ENCODE results near the gene TEX55. TPM values are rescaled to one million over a fixed set of nuclear protein-coding genes. Genes with fewer than 3 reads are reported as not detected.
"Not testable (repeated sequence)": the region's sequence is repeated elsewhere in the genome, so short reads cannot be mapped to it uniquely, and the experiment has no call there.

TEX55 gene
- total RNA-seq, 1 experiment from 2014 or later, result 0.10 TPM

DNA sequence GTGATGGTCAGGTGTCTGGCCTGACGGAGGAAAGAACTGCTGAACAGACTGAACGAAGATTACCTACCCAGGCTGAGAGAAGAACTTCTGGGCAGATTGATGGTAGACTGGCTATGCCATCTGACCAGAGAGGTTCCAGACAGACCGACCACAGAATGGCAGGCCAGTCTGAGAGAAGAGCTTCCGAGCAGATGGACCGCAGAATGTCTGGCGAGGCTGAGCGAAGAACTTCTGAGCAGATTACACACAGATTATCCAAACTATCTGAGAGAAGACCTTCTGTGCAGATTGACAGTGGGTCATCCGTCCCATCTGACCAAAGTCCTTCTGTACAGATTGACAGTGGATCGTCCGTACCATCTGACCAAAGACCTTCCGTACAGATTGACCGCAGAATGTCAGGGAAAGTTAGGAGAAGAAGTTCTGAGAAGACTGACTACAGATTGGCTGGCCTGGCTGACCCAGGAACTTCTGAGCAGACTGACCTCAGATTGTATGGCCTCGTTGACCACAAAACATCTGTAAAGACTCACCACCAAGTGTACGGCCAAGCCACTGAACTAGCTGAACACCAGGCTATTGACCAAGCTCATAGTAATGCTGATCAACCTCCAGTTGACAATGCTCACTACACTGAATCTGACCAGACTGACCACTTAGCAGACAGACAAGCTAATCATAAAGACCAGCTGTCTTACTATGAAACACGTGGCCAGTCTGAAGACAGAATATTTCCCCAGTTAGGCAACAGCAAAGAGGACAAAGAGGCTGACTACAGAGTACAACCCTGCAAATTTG lies 812 bp downstream of the TEX55 start:
- Histone ChIP-seq H3K4me3 (no peak overlapping the region), H3K9me3 (replicated peaks) (no peaks in the 10 kb centered on the region), H3K36me3 (no peaks in the 10 kb centered on the region), H3K4me1 (no peaks in the 10 kb centered on the region), H3K27ac (no peak overlapping the region), H3K27me3 (no peaks in the 10 kb centered on the region)
- DNase-seq, result no peak

DNA sequence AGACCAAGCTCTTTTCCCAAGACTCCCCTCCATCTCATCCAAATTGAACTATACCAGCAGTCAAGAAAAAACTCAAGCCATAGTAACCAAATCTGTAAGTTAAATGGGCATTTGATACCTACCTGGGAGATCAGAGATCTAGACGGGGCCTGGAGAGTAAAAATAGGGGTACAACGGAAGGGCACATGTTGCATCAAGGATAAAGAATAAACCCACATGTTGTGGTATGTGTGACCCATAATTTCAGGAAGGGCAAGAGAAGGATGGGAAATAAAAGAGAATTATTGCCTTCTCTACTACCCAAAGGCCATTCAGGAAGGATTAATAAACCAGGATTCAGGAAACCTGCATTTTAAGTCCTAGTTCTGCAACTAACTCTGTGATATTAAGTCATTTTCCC lies 1.5 kb downstream of the TEX55 start:
- Histone ChIP-seq H3K9me3 (replicated peaks) (no peaks in the 10 kb centered on the region; the same call in 1 of the 2 replicates), H3K4me1 (no peaks in the 10 kb centered on the region), H3K4me3 (no peak overlapping the region), H3K36me3 (no peaks in the 10 kb centered on the region), H3K27me3 (no peaks in the 10 kb centered on the region), H3K27ac (no peak overlapping the region)
- DNase-seq, result no peak

GRCh38 chr3:119148493-119149180 lies 2.7 kb downstream of the TEX55 start:
- Histone ChIP-seq H3K9me3 (replicated peaks) (no peaks in the 10 kb centered on the region; the same call in 1 of the 2 replicates), H3K27me3 (no peaks in the 10 kb centered on the region), H3K4me3 (no peak overlapping the region), H3K4me1 (no peaks in the 10 kb centered on the region), H3K27ac (no peak overlapping the region), H3K36me3 (no peaks in the 10 kb centered on the region)
- DNase-seq, result no peak

GRCh38 chr3:119149484-119149883 lies 3.5 kb downstream of the TEX55 start:
- Histone ChIP-seq H3K27ac (no peak overlapping the region), H3K36me3 (no peaks in the 10 kb centered on the region), H3K27me3 (no peaks in the 10 kb centered on the region), H3K9me3 (replicated peaks) (no peaks in the 10 kb centered on the region; the same call in 1 of the 2 replicates), H3K4me1 (no peaks in the 10 kb centered on the region), H3K4me3 (no peak overlapping the region)
- no peak for DNase-seq

- Histone ChIP-seq H3K27ac (no peak overlapping the region), H3K4me3 (no peak overlapping the region), H3K9me3 (replicated peaks) (no peaks in the 10 kb centered on the region; the same call in 1 of the 2 replicates), H3K27me3 (no peaks in the 10 kb centered on the region), H3K36me3 (no peaks in the 10 kb centered on the region), H3K4me1 (no peaks in the 10 kb centered on the region)
- DNase-seq, result no peak
Observed at GRCh38 chr3:119156868-119157267, 10.9 kb downstream of the TEX55 start.

DNA sequence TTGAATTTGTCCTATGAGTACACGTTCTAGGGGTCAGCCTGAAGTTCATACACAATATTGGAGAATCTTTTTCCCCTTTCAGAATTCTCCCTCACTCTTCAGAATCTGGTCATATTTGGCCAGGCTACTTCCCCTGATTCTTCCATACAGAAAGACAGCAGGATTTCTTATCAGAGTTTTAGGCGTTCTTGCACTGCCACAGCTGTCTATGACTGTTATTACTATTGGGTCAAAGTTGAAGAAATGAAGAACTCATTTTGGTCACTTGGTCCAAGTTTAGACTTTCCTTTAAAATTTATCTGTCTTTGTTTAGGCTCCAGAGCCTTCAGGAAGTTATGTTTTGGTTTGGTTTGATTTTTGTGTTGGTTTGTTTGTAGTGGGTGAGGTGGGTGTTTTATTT lies 12.0 kb downstream of the TEX55 start:
- DNase-seq, result no peak
- no peaks in the 10 kb centered on the region for H3K36me3 ChIP-seq
- H3K27me3 ChIP-seq, result no peaks in the 10 kb centered on the region
- H3K9me3 ChIP-seq (replicated peaks), result no peaks in the 10 kb centered on the region
- H3K4me3 ChIP-seq, result no peak overlapping the region
- no peak overlapping the region for H3K27ac ChIP-seq
- H3K4me1 ChIP-seq, result no peaks in the 10 kb centered on the region

- H3K27ac ChIP-seq, result no peak overlapping the region
- no peak for DNase-seq
- H3K4me1 ChIP-seq, result no peaks in the 10 kb centered on the region
- no peaks in the 10 kb centered on the region for H3K27me3 ChIP-seq
- H3K4me3 ChIP-seq, result no peak overlapping the region
- no peaks in the 10 kb centered on the region for H3K9me3 ChIP-seq (replicated peaks)
- no peaks in the 10 kb centered on the region for H3K36me3 ChIP-seq
Observed at GRCh38 chr3:119160361-119160760, 14.4 kb downstream of the TEX55 start.

GRCh38 chr3:119160815-119161214 lies 14.8 kb downstream of the TEX55 start:
- Histone ChIP-seq H3K27ac (no peak overlapping the region), H3K36me3 (no peaks in the 10 kb centered on the region), H3K9me3 (replicated peaks) (no peaks in the 10 kb centered on the region), H3K4me3 (no peak overlapping the region), H3K27me3 (no peaks in the 10 kb centered on the region), H3K4me1 (no peaks in the 10 kb centered on the region)
- no peak for DNase-seq

GRCh38 chr3:119161240-119161639 lies 15.3 kb downstream of the TEX55 start:
- no peak for DNase-seq
- no peaks in the 10 kb centered on the region for H3K27me3 ChIP-seq
- H3K27ac ChIP-seq, result no peak overlapping the region
- no peaks in the 10 kb centered on the region for H3K36me3 ChIP-seq
- no peak overlapping the region for H3K4me3 ChIP-seq
- no peaks in the 10 kb centered on the region for H3K4me1 ChIP-seq
- H3K9me3 ChIP-seq (replicated peaks), result no peaks in the 10 kb centered on the region

DNA sequence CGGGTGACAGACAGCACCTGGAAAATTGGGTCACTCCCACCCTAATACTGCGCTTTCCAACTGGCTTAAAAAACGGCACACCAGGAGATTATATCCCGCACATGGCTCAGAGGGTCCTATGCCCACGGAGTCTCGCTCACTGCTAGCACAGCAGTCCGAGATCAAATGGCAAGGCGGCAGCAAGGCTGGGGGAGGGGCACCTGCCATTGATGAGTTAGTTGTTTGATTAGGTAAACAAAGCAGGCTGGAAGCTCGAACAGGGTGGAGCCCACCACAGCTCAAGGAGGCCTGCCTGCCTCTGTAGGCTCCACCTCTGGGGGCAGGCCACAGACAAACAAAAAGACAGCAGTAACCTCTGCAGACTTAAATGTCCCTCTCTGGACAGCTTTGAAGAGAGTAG lies 18.8 kb downstream of the TEX55 start:
- not testable (repeated sequence) for H3K27ac ChIP-seq; H3K36me3 ChIP-seq; H3K4me3 ChIP-seq; H3K27me3 ChIP-seq; H3K9me3 ChIP-seq (replicated peaks); DNase-seq; H3K4me1 ChIP-seq

DNA sequence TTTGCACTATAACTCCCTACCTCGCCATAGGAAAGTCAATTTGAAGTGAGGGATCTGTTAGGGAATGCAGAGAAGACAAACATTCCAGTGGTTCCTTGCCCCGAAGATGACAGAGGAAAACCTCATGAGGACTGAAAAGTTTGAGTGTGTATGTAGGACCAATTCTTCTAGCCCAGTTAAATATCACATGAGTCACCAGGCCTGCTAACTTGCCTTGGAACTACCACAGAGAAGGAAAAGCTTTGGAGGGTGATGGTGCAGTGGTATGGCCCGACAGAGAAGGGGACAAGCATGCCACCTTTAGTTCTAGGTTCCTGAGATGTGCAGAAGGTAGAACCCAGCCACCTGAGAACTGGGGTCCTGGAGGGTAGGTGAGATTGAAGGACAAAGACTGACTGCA lies 24.9 kb downstream of the TEX55 start:
- H3K4me1 ChIP-seq, result no peaks in the 10 kb centered on the region
- H3K36me3 ChIP-seq, result no peaks in the 10 kb centered on the region
- no peak for DNase-seq
- no peaks in the 10 kb centered on the region for H3K9me3 ChIP-seq (replicated peaks)
- no peak overlapping the region for H3K27ac ChIP-seq
- H3K27me3 ChIP-seq, result no peaks in the 10 kb centered on the region
- H3K4me3 ChIP-seq, result no peak overlapping the region

DNA sequence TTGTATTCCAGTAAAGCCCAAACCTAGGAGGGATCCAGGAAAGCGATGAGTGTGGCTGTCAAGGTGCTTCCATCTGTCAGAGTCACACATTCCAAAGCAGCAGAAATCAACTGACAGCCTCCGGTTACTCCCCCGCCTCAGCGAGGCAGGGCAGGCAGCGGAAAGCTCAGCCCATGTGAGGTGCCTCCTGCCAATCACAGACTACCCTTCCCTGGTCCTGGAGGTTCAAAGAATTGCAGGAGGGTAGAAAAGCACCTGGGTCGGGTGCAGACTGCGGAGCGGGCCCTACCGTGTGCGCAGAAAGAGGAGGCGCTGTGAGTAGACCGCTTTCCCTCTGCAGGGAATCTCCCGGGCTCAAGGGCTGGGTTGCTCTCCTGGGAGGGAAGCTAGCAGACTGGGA lies 27.4 kb downstream of the TEX55 start, which contains the start of gene UPK1B:
TSS of gene UPK1B (plus strand) at position 274 of the 400 bp plus-strand sequence. CDS start 13,144 bp downstream, outside the sequence.
- DNase-seq, result no peak
- H3K4me3 ChIP-seq, result no peak within 1 kb of the TSS
- no peaks in the 10 kb centered on the region for H3K36me3 ChIP-seq
- H3K4me1 ChIP-seq, result no peaks in the 10 kb centered on the region
- H3K9me3 ChIP-seq (replicated peaks), result no peaks in the 10 kb centered on the region; the same call in 1 of the 2 replicates
- H3K27ac ChIP-seq, result no peak within 1 kb of the TSS
- H3K27me3 ChIP-seq, result peaks cover 5% of the 10 kb centered on the region; the same call in 1 of the 2 replicates

DNA sequence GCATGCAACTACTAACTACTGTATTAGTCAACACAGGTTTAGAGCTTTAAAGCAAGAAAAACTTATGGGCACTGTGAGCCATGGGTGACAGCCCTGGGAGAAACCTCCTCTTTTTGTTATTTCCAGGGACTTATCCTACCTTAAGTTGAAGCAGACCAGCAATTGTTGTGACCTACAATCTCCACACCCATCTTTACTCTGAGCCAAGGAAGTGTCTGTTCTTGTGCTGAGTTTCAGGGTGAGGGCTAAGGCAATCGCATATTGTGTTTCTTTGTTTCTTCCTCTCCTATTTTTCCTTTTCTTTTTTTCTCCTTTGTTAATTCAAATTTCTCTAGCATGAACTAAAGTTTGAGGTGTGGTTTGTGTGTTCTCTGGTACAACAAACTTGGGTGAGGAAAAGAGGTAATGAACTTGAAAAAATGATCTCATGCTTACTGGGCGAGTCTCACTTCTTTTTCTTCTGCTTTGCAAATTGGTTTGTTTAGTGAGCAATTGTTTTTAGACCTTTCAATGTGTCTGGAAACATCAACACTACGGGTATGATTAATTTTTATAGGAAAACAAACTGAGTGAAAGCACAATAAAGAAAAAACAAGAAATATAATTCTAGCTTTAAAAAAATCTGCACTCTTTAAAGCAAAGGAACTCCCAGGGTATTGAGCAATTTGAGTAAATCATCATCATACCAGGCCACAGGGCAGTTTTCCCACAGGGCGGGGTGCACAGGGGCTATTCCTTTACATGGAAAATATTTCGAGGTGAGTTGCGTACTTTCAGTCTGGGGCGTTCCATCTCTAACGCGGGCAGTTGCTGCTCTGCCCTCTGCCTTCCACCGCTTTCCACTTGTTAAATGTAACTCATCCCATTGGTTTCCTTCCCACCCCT lies 30.1 kb downstream of the TEX55 start:
- peaks cover 5% of the 10 kb centered on the region; the same call in 1 of the 2 replicates for H3K27me3 ChIP-seq
- no peaks in the 10 kb centered on the region for H3K4me1 ChIP-seq
- no peak for DNase-seq
- H3K9me3 ChIP-seq (replicated peaks), result no peaks in the 10 kb centered on the region; the same call in 1 of the 2 replicates
- no peak overlapping the region for H3K4me3 ChIP-seq
- no peaks in the 10 kb centered on the region for H3K36me3 ChIP-seq
- H3K27ac ChIP-seq, result no peak overlapping the region

GRCh38 chr3:119176778-119177177 lies 30.8 kb downstream of the TEX55 start:
- Histone ChIP-seq H3K36me3 (no peaks in the 10 kb centered on the region), H3K27ac (no peak overlapping the region)

More at GRCh38 chr3:119176778-119177177, 30.8 kb downstream of the TEX55 start:
- no peaks in the 10 kb centered on the region; the same call in 1 of the 2 replicates for H3K9me3 ChIP-seq (replicated peaks)
- H3K4me1 ChIP-seq, result no peaks in the 10 kb centered on the region
- H3K27me3 ChIP-seq, result peaks cover 5% of the 10 kb centered on the region; the same call in 1 of the 2 replicates
- no peak for DNase-seq
- H3K4me3 ChIP-seq, result no peak overlapping the region

Measured in SJCRH30 (cell line).